Stomach (tissue), 19 donors: ENCODE measurements around the gene LRRFIP1. TPM values are rescaled to one million over a fixed set of nuclear protein-coding genes. Genes with fewer than 3 reads are reported as not detected.

Source experiments
- DNase-seq, 2 donors: peaks; one replicate each; pipeline versions ENCODE4 v3.0.0 to v3.0.0-alpha.2; 2013 to 2019
- H3K27ac ChIP-seq, 5 donors: fragments of 200-600 bp in 4 of 5; sonication (generic) in 4 of 5; one replicate each; pipeline ENCODE4 v1.5.1; 2013 to 2019; ENCODE audit warnings: mild to moderate bottlenecking in 1 of 5, moderate library complexity in 1 of 5
- H3K27me3 ChIP-seq, 3 donors: fragments of 200-600 bp; sonication (generic); one replicate each; pipeline ENCODE4 v1.5.1; 2017 to 2019; ENCODE audit warnings: mixed run types in 1 of 3
- H3K36me3 ChIP-seq, 4 donors: fragments of 200-600 bp; sonication (generic); 1 replicate in 3 of 4; 2 replicates in 1 of 4; pipeline ENCODE4 v1.5.1; 2016 to 2019
- H3K4me1 ChIP-seq, 4 donors: fragments of 200-600 bp; sonication (generic); one replicate each; pipeline ENCODE4 v1.5.1; 2016 to 2019
- H3K4me3 ChIP-seq, 4 donors: fragments of 200-600 bp; sonication (generic) in 3 of 4; one replicate each; pipeline ENCODE4 v1.5.1; 2016 to 2019; ENCODE audit warnings: mild to moderate bottlenecking in 1 of 4
- H3K9me3 ChIP-seq, 4 donors: fragments of 200-600 bp; sonication (generic); one replicate each; pipeline ENCODE4 v1.5.1; 2016 to 2019
- CTCF ChIP-seq, 7 experiments: fragments of 450-650 bp in 4 of 7; fragments of 200-600 bp in 3 of 7; sonication (generic) in 3 of 7; IDR thresholded peaks; one replicate each; pipeline ENCODE4 v1.5.1; 2016 to 2019; ENCODE audit warnings: antibody characterized with exemption in 7 of 7, control low read depth in 2 of 7, mild to moderate bottlenecking in 1 of 7
- EP300 ChIP-seq: sonication (generic); formaldehyde crosslinking; IDR thresholded peaks from one replicate; pipeline ENCODE4 v1.6.1; 2017; ENCODE audit warnings: antibody characterized with exemption
- POLR2A ChIP-seq, 4 donors: fragments of 450-650 bp; IDR thresholded peaks; one replicate each; pipeline ENCODE4 v1.6.1; 2016; ENCODE audit warnings: antibody characterized with exemption in 4 of 4, control low read depth in 2 of 4, mild to moderate bottlenecking in 1 of 4, moderate library complexity in 1 of 4
- POLR2AphosphoS5 ChIP-seq, 3 donors: sonication (generic); formaldehyde crosslinking; IDR thresholded peaks; one replicate each; pipeline ENCODE4 v1.6.1; 2016; ENCODE audit warnings: antibody characterized with exemption in 3 of 3
- WGBS, 5 donors: extraction: QIAGEN DNeasy Blood & Tissue Kit in 3 of 5; methylation state at CpG; one replicate each; pipeline versions ENCODE4 v1.1.5 to v1.1.7; 2013 to 2018; 5-methylcytosine and 5-hydroxymethylcytosine counted together
- intact Hi-C: fragments of 100-400 bp; cut with DNase I; formaldehyde crosslinking; loops from one replicate; pipeline ENCODE4 v1.15.1; 2023; ENCODE audit warnings: low total_unique reads
- long read RNA-seq, 10 donors: transcript quantifications; one replicate each; lab custom pipeline, GENCODE V29; 2026
- polyA plus RNA-seq, 3 donors: library from polyadenylated mRNA; stranded (reverse); fragments of 200-250 nt; gene quantifications; one replicate each; pipeline ENCODE4 v1.2.3, GENCODE V29; 2013
- total RNA-seq, 5 donors: library from RNA; depleted of rRNA; stranded (reverse); fragments of >200 nt; gene quantifications; one replicate each; pipeline versions ENCODE4 v1.1.0 to v1.2.3, GENCODE V29; 2014 to 2016
- donor health status: healthy with polysubstance abuse.
- donor health status: Bipolar disorder and iron deficiency.
- donor health status: healthy.

Gene LRRFIP1
- total RNA-seq: 100 to 1,000 TPM; 126 to 201 (median 152) TPM
- 10 to 100 TPM; 31.6 to 43.7 (median 40.6) TPM for polyA plus RNA-seq
- long read RNA-seq, donor 1, partial matches to known transcripts: 23 of 25 reads
- long read RNA-seq, donor 1, other reads (novel, unspliced or antisense): 0 of 25 reads
- long read RNA-seq, donor 2, transcript LRRFIP1-202 (8 exons, 3,709 nt): major isoform, 6 of 6 reads
- long read RNA-seq, donor 2, partial matches to known transcripts: 0 of 6 reads
- long read RNA-seq, donor 2, other reads (novel, unspliced or antisense): 0 of 6 reads
- long read RNA-seq, donor 3, transcript LRRFIP1-202 (8 exons, 3,709 nt): major isoform, 7 of 7 reads
- long read RNA-seq, donor 3, partial matches to known transcripts: 0 of 7 reads
- long read RNA-seq, donor 3, other reads (novel, unspliced or antisense): 0 of 7 reads
- long read RNA-seq, donor 4, partial matches to known transcripts: 0 of 1 reads
- long read RNA-seq, donor 4, other reads (novel, unspliced or antisense): 0 of 1 reads
- long read RNA-seq, donor 5, full-length matches to known transcripts: 6 of 11 reads
- long read RNA-seq, donor 5, partial matches to known transcripts: 5 of 11 reads
- long read RNA-seq, donor 5, other reads (novel, unspliced or antisense): 0 of 11 reads
- long read RNA-seq, donor 6: 0 reads
- long read RNA-seq, donor 7, full-length matches to known transcripts: 6 of 6 reads
- long read RNA-seq, donor 7, partial matches to known transcripts: 0 of 6 reads
- long read RNA-seq, donor 7, other reads (novel, unspliced or antisense): 0 of 6 reads
- long read RNA-seq, donor 8, transcript LRRFIP1-202 (8 exons, 3,709 nt): major isoform, 6 of 7 reads
- long read RNA-seq, donor 8, partial matches to known transcripts: 0 of 7 reads
- long read RNA-seq, donor 8, other reads (novel, unspliced or antisense): 0 of 7 reads
- long read RNA-seq, donor 9, partial matches to known transcripts: 0 of 4 reads
- long read RNA-seq, donor 9, other reads (novel, unspliced or antisense): 0 of 4 reads
- long read RNA-seq, donor 10, partial matches to known transcripts: 10 of 11 reads
- long read RNA-seq, donor 10, other reads (novel, unspliced or antisense): 0 of 11 reads

DNA sequence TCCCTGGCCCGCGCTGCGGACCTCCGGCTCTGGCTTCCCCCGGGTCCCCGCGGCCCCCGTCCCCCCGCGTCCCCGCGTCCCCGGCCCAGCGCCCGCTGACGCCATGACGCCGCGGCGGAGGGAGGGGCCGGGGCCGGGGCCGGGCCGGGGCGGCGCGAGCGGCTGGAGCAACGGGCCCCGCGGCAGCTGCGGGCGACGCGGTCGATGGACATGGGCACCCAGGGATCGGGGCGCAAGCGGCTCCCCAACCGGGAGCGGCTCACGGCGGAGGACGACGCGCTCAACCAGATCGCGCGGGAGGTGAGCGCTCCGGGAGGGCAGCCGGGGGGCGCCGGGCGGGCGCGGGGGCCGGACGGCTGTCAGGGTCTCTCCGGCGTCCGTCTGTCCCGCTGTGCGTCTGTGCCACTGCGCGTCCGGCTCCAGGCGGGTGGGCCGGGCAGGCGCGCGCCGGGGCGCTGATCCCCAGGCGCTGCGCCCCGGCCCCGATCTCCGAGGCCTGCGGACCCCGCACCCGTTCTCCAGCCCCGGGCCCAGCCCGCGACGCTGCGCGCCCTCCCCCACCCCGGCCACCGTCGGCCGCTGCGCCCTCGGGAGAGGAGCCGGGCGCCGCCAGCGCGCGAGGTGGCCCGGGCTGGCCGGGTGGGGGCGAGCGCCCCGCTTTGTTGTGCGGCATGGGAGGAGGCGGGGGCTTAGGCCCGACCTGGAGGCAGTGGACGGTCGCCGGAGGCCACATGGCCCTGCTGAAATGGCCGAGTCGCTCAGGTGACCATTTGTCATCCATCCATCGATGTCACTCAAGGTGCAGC is at the start of gene LRRFIP1:
Gene LRRFIP1 (plus strand): TSS at position 147 of the 806 bp plus-strand sequence. CDS start 58 bp downstream, at position 205.
- TF ChIP-seq EP300 (no peak), POLR2AphosphoS5 (IDR thresholded peaks at IDR 0.05) (no peak), POLR2A (IDR thresholded peaks at IDR 0.05) (no peak), CTCF (IDR thresholded peaks at IDR 0.05) (no peak)
- WGBS, 5 donors: 0 to 6% (median 2%) methylated on average over 13 to 112 of the region's 114 CpGs
- peak within 1 kb of the TSS; percentile 68 to 90 (median 75) for H3K27ac ChIP-seq
- peak within 1 kb of the TSS; percentile 61 to 90 (median 77) for H3K4me3 ChIP-seq
- DNase-seq: peak; percentile 49 to 79
- intact Hi-C loops: no loop called here
- H3K9me3 ChIP-seq: no peaks in the 10 kb centered on the region
- peaks cover 0 to 16% (median 0%) of the 10 kb centered on the region in 3 donors for H3K27me3 ChIP-seq
- peaks cover 0 to 8% (median 4%) of the 10 kb centered on the region in 4 donors for H3K36me3 ChIP-seq
- H3K4me1 ChIP-seq: peaks cover 26 to 53% (median 33%) of the 10 kb centered on the region in 4 donors

DNA sequence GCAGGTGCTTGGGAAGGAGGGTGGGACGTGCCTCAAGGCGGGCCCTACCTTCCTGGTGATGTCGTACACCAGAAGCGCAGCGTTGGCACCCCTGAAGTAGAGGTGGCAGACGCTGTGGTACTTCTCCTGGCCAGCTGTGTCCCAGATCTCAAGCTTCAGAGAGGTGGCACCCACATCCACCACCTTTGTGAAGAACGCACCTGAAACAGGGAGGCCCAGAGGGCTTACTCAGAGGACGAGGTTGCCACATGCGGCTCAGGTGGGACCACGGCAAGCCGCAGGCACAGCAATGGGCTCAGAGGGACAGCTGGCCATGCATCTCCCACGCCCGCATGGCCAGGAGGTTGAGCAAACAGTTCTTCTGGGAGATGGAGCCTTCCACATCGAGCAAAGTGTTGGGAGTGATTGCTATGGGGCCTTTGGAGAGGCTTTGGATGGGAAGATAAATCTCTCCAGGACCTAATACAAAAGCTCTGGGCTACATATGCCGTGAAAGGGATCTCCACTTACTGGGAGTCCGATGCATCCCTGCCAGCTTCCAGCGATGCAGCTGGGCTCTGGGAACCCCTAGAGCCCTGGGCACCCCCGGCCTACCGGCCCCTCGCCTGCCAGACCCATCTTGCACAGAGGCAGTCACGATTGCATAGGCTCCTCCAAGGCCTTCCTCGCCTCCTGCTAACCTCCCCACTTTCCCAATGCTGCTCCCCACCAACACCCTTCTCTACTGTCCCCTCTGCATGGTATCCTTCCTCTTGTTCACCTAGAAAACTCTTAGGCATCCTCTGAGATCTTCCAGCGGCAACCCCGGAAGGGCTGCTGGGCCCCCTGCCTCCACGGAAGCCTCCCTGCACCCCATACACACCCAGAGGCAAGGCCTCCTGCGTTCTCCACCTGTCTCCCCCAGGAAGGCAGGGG is 49.2 kb upstream of the LRRFIP1 start:
- no peaks in the 10 kb centered on the region for H3K9me3 ChIP-seq
- H3K36me3 ChIP-seq: peaks cover 0 to 16% (median 14%) of the 10 kb centered on the region in 4 donors
- 90 to 94% (median 93%) methylated on average over 17 to 26 of the region's 26 CpGs for WGBS, 5 donors
- no peak overlapping the region for H3K4me3 ChIP-seq
- DNase-seq: no peak
- intact Hi-C loops: no loop called here
- H3K27ac ChIP-seq: no peak overlapping the region
- no peak for TF ChIP-seq POLR2AphosphoS5 (IDR thresholded peaks at IDR 0.05)
- TF ChIP-seq CTCF (IDR thresholded peaks at IDR 0.05): no peak
- no peak for TF ChIP-seq EP300
- no peak for TF ChIP-seq POLR2A (IDR thresholded peaks at IDR 0.05)
- no peaks in the 10 kb centered on the region for H3K27me3 ChIP-seq
- peaks cover 29 to 44% (median 37%) of the 10 kb centered on the region in 4 donors for H3K4me1 ChIP-seq

DNA sequence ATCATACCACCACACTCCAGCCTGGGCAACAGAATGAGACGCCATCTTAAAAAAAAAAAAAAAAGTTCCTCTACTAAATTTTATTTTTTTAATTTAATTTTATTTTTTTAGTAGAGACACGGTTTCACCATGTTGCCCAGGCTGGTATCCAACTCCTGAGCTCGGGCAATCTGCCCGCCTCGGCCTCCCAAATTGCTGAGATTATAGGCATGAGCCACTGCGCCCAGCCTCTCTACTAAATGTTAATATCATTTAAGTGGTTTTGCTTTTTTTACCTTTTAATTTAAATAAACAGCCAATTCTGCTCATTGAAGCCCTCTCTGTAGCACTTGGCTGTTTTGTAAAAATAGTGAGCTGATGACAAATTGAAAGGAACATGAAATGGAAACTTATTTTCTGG is 46.1 kb upstream of the LRRFIP1 start:
- 72 to 90% (median 82%) methylated on average over 6 of the region's 6 CpGs for WGBS, 5 donors
- Histone ChIP-seq H3K27ac (peak overlapping the region in 4 of 5 donors; percentile 61 to 85 (median 78)), H3K4me3 (no peak overlapping the region), H3K27me3 (no peaks in the 10 kb centered on the region), H3K9me3 (no peaks in the 10 kb centered on the region), H3K4me1 (peaks cover 18 to 32% (median 23%) of the 10 kb centered on the region in 4 donors), H3K36me3 (peaks cover 0 to 35% (median 20%) of the 10 kb centered on the region in 4 donors)
- TF ChIP-seq CTCF (IDR thresholded peaks at IDR 0.05): no peak
- intact Hi-C loops: loop anchor here (10.0 kb wide), 1 partner anchor 163 kb away; no protein-coding TSS in a partner anchor
- DNase-seq: no peak
